IMR-90 (cell line): ENCODE measurements around the gene MYO7B. TPM values are rescaled to one million over a fixed set of nuclear protein-coding genes. Genes with fewer than 3 reads are reported as not detected.

Experiments used
- ATAC-seq: fragments of 200-7000 bp; cut with Tn5 transposase; 2 replicates; pipeline ENCODE4 v1.9.1; 2020; ENCODE audit warnings: low read depth, mild to moderate bottlenecking, moderate library complexity
- BruUV-seq: library from RNA; stranded (reverse); fragments of 400-500 nt; replicated peaks from 2 replicates; lab custom pipeline; 2021; lab: Mats Ljungman, UMichigan
- CTCF ChIA-PET: fragments of 300-600 bp; formaldehyde crosslinking; extraction: SDS; loops from one replicate; lab custom pipeline; 2021; ENCODE audit warnings: antibody characterized with exemption; lab: Yijun Ruan, JAX
- POLR2A ChIA-PET: fragments of 300-600 bp; sonication (Branson Sonifier 250); formaldehyde crosslinking; loops from one replicate; lab custom pipeline; 2022; ENCODE audit warnings: antibody characterized with exemption; ENCODE audit not compliant: unreplicated experiment; lab: Charles Lee
- DNase-seq: peaks from one replicate; pipeline ENCODE4 v3.0.0; 2013
- H2AFZ ChIP-seq: replicated peaks from 2 replicates; pipeline ENCODE3; 2013; ENCODE audit warnings: low read length, mild to moderate bottlenecking; ENCODE audit not compliant: poor library complexity
- H2AK5ac ChIP-seq: 2 replicates; pipeline ENCODE4 v1.6.1; 2013; ENCODE audit warnings: low read depth, low read length, inconsistent platforms
- H2AK9ac ChIP-seq: replicated peaks from 2 replicates; pipeline ENCODE3; 2013; ENCODE audit warnings: mild to moderate bottlenecking, low read depth, low read length, moderate library complexity; ENCODE audit not compliant: poor library complexity
- H2BK120ac ChIP-seq: 2 replicates; pipeline ENCODE4 v1.6.1; 2013; ENCODE audit warnings: low read depth, low read length, inconsistent platforms
- H2BK15ac ChIP-seq: 3 replicates; pipeline ENCODE4 v1.6.1; 2013; ENCODE audit warnings: low read depth, low read length, inconsistent platforms
- H2BK20ac ChIP-seq: 2 replicates; pipeline ENCODE4 v1.6.1; 2013; ENCODE audit warnings: low read depth, mild to moderate bottlenecking, inconsistent platforms, low read length, moderate library complexity
- H2BK5ac ChIP-seq: 2 replicates; pipeline ENCODE4 v1.6.1; 2013; ENCODE audit warnings: mild to moderate bottlenecking, low read depth, low read length, inconsistent platforms; ENCODE audit not compliant: poor library complexity, severe bottlenecking
- H3K14ac ChIP-seq: replicated peaks from 2 replicates; pipeline ENCODE4 v1.6.1; 2013; ENCODE audit warnings: low read depth, low read length, inconsistent platforms
- H3K18ac ChIP-seq: 2 replicates; pipeline ENCODE4 v1.6.1; 2013; ENCODE audit warnings: low read depth, low read length, control low read depth
- H3K23ac ChIP-seq: 2 replicates; pipeline ENCODE4 v1.6.1; 2013; ENCODE audit warnings: low read depth, low read length, inconsistent platforms
- H3K27ac ChIP-seq: 2 replicates; pipeline ENCODE4 v1.5.1; 2013; ENCODE audit warnings: mild to moderate bottlenecking, control low read depth, low read length; ENCODE audit not compliant: insufficient read depth
- H3K27me3 ChIP-seq: 2 replicates; pipeline ENCODE4 v1.6.1; 2013; ENCODE audit warnings: low read length; ENCODE audit not compliant: control insufficient read depth, insufficient read depth
- H3K36me3 ChIP-seq: 2 replicates; pipeline ENCODE4 v1.6.1; 2013; ENCODE audit warnings: low read length, mixed read lengths; ENCODE audit not compliant: control insufficient read depth, insufficient read depth
- H3K4ac ChIP-seq: 2 replicates; pipeline ENCODE4 v1.6.1; 2013; ENCODE audit warnings: low read depth, low read length, inconsistent platforms
- H3K4me1 ChIP-seq: 2 replicates; pipeline ENCODE4 v1.6.1; 2013; ENCODE audit warnings: low read length, mixed read lengths; ENCODE audit not compliant: control insufficient read depth, insufficient read depth
- H3K4me2 ChIP-seq: 2 replicates; pipeline ENCODE4 v1.6.1; 2013; ENCODE audit warnings: low read depth, mild to moderate bottlenecking, control low read depth, low read length, moderate library complexity
- H3K4me3 ChIP-seq: 2 replicates; pipeline ENCODE4 v1.5.1; 2013; ENCODE audit warnings: low read depth, mild to moderate bottlenecking, control low read depth, low read length, moderate library complexity; ENCODE audit not compliant: insufficient read depth
- H3K56ac ChIP-seq: 2 replicates; pipeline ENCODE4 v1.6.1; 2013; ENCODE audit warnings: low read length, inconsistent platforms; ENCODE audit not compliant: insufficient read depth; ENCODE audit errors: extremely low read depth
- H3K79me1 ChIP-seq, 2 experiments: 2 replicates each; pipeline ENCODE4 v1.6.1; 2013; ENCODE audit warnings: low read length in 2 of 2, inconsistent platforms in 1 of 2, low read depth in 1 of 2
- H3K9ac ChIP-seq: 2 replicates; pipeline ENCODE4 v1.6.1; 2013; ENCODE audit warnings: low read depth, low read length, control low read depth
- H3K9me1 ChIP-seq: 2 replicates; pipeline ENCODE4 v1.6.1; 2013; ENCODE audit warnings: low read length, inconsistent platforms; ENCODE audit not compliant: insufficient read depth
- H3K9me3 ChIP-seq: 2 replicates; pipeline ENCODE4 v1.6.1; 2013; ENCODE audit warnings: low read length; ENCODE audit not compliant: control insufficient read depth, insufficient read depth
- H4K20me1 ChIP-seq: 2 replicates; pipeline ENCODE4 v1.6.1; 2013; ENCODE audit warnings: low read length, inconsistent platforms; ENCODE audit not compliant: insufficient read depth
- H4K5ac ChIP-seq: 2 replicates; pipeline ENCODE4 v1.6.1; 2013; ENCODE audit warnings: mild to moderate bottlenecking, low read depth, low read length, control low read depth
- H4K8ac ChIP-seq, 2 experiments: 2 replicates each; pipeline ENCODE4 v1.6.1; 2013; ENCODE audit warnings: low read depth in 2 of 2, low read length in 2 of 2, control low read depth in 1 of 2, inconsistent platforms in 1 of 2
- H4K91ac ChIP-seq: 2 replicates; pipeline ENCODE4 v1.6.1; 2013; ENCODE audit warnings: low read depth, low read length, inconsistent platforms; ENCODE audit not compliant: insufficient read depth
- CHD1 ChIP-seq: IDR thresholded peaks from 2 replicates; pipeline ENCODE4 v1.6.1; 2012; ENCODE audit warnings: low read depth, low read length, improper control_type of control experiment
- FOS ChIP-seq: fragments of 150-350 bp; IDR thresholded peaks from 2 replicates; pipeline ENCODE4 v1.6.1; 2016; ENCODE audit warnings: low read depth, low read length
- WGBS, 2 experiments: methylation state at CpG; one replicate each; pipeline versions ENCODE4 v1.1.5 to v1.1.7; 2013; ENCODE audit warnings: missing lambda C conversion rate in 2 of 2; ENCODE audit not compliant: insufficient read length in 1 of 2; ENCODE audit errors: extremely low coverage in 2 of 2; 5-methylcytosine and 5-hydroxymethylcytosine counted together
- dilution Hi-C: fragments of 300-500 bp; cut with HindIII; formaldehyde crosslinking; loops from one replicate; pipeline ENCODE4 v1.14.3; 2018; ENCODE audit warnings: low sequenced_read_pairs; ENCODE audit not compliant: unreplicated experiment
- in situ Hi-C: fragments of 300-500 bp; cut with MboI; formaldehyde crosslinking; loops from 3 replicates; pipeline ENCODE4 v1.14.3; 2019; ENCODE audit warnings: low sequenced_read_pairs, inconsistent platforms, mixed read lengths
- intact Hi-C: fragments of 100-400 bp; cut with micrococcal nuclease; formaldehyde crosslinking; loops from 2 replicates; pipeline ENCODE4 v1.10.0; 2022
- polyA plus RNA-seq, 3 experiments: library from polyadenylated mRNA; depleted of rRNA; stranded (reverse); fragments of >200 nt; gene quantifications; 2 replicates each; pipeline ENCODE4 v1.2.3, GENCODE V29; 2012; ENCODE audit warnings: low replicate concordance in 1 of 3
- total RNA-seq: library from RNA; depleted of rRNA; stranded (reverse); fragments of >200 nt; gene quantifications from 2 replicates; pipeline ENCODE4 v1.2.3, GENCODE V29; 2012

MYO7B gene
- total and polyA plus RNA-seq, 2 of the 4 experiments (the other 2 are of a cell fraction): 0.18 to 0.46 TPM

DNA sequence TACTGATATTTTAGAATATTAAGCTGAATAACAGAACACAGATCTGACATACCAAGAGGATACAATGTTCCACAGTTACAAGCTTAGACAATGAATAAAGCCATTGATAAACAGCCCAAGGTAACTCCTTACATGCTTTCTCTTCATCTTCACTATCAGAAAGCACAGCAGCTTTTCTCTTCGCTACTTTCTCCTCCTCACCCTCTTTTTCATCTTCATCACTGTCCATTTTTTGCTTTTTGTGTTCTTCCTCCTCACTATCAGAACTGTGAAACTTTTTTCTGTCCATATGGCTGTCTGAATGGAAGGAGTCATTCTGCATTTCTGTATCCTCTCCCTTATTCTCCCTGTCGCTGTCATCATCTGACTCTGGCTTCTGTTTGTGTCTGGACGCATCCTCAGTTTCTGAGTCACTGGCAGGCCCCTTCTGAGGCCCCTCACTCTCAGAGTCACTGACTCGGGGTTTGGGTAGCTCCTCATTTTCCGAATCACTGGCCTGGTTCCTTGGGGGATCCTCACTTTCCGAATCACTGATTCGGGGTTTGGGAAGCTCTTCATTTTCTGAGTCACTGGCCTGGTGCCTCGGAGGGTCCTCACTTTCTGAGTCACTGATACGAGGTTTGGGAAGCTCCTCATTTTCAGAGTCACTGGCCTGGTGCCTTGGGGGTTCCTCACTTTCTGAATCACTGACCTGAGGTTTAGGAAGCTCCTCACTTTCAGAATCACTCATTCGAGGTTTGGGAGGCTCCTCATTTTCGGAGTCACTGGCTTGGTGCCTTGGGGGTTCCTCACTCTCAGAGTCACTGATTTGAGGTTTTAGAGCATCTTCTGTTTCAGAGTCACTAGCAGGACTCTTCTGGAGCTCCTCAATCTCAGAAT is 30.7 kb upstream of the MYO7B start:
- Histone ChIP-seq H2BK120ac (no peak overlapping the region), H3K4me2 (peak overlapping the region; percentile 11), H2AFZ (peak overlapping the region; percentile 33), H3K4me1 (peaks cover 12% of the 10 kb centered on the region), H3K4ac (peak overlapping the region; percentile 58), H3K27ac (peak overlapping the region; percentile 34; the same call in 1 of the 2 replicates), H3K79me1 (peaks cover 12 to 43% of the 10 kb centered on the region in 2 experiments), H4K8ac (peak overlapping the region in 1 of 2 experiments; percentile 59; a peak in 2 of 4 replicates), H3K27me3 (no peaks in the 10 kb centered on the region), H3K9me1 (peaks cover 13% of the 10 kb centered on the region), H4K5ac (peak overlapping the region; percentile 38), H2BK15ac (no peak overlapping the region), H4K20me1 (peaks cover 31% of the 10 kb centered on the region), H3K14ac (peak overlapping the region; percentile 68; the same call in 1 of the 2 replicates), H3K23ac (peak overlapping the region; percentile 53), H3K9me3 (no peaks in the 10 kb centered on the region), H2AK9ac (peak overlapping the region; percentile 7), H4K91ac (peak overlapping the region; percentile 43; the same call in 1 of the 2 replicates), H3K36me3 (peaks cover 22% of the 10 kb centered on the region), H3K4me3 (no peak overlapping the region), H2AK5ac (peak overlapping the region; percentile 67; the same call in 1 of the 2 replicates), H3K9ac (peak overlapping the region; percentile 35; the same call in 1 of the 2 replicates), H3K56ac (no peak overlapping the region; the same call in 1 of the 2 replicates), H2BK5ac (peak overlapping the region; percentile 46), H3K18ac (peak overlapping the region; percentile 24; the same call in 1 of the 2 replicates), H2BK20ac (peak overlapping the region; percentile 14; the same call in 1 of the 2 replicates)
- intact Hi-C loops: no loop called here
- peak; percentile 59 for DNase-seq
- ATAC-seq: no peak
- 30% methylated on average over 2 of the region's 11 CpGs; no CpG with 5 or more reads in 1 of the 2 experiments for WGBS, 2 experiments
- ChIA-PET POLR2A (no interaction called here), CTCF (no interaction called here)
- dilution Hi-C loops: no loop called here
- in situ Hi-C loops: no loop called here
- BruUV-seq: TSS peak; percentile 88
- TF ChIP-seq CHD1 (no peak), FOS (peak; percentile 68; the same call in 1 of the 2 replicates)
